Activated T-helper 1 cell treated with anti-CD3 and anti-CD28 coated beads, Interleukin-12 subunit alpha, Interleukin-12 subunit beta, Interleukin-2, Interleukin-4 antibody, amounts not matched to agents 30 ng/mL and 10 ng/mL and 1 ng/mL, durations not matched to agents 14 hours and 24 hours and 36 hours (primary cell): ENCODE measurements around the gene NFIX. TPM values are rescaled to one million over a fixed set of nuclear protein-coding genes. Genes with fewer than 3 reads are reported as not detected.

Source experiments
- DNase-seq: peaks from one replicate; pipeline ENCODE4 v3.0.0; 2021; ENCODE audit warnings: low spot score
- H3K27ac Mint-ChIP-seq: one replicate; pipeline ENCODE4 v1.8.0; 2021; ENCODE audit warnings: mild to moderate bottlenecking, mixed read lengths
- H3K27me3 Mint-ChIP-seq: one replicate; pipeline ENCODE4 v1.8.0; 2022; ENCODE audit warnings: mild to moderate bottlenecking, moderate library complexity, mixed read lengths; ENCODE audit not compliant: insufficient read depth
- H3K36me3 Mint-ChIP-seq: one replicate; pipeline ENCODE4 v1.8.0; 2021; ENCODE audit warnings: low read depth, mixed read lengths
- H3K4me1 Mint-ChIP-seq: one replicate; pipeline ENCODE4 v1.8.0; 2021; ENCODE audit warnings: low read depth, mixed read lengths
- H3K4me3 Mint-ChIP-seq: one replicate; pipeline ENCODE4 v1.8.0; 2021; ENCODE audit warnings: mild to moderate bottlenecking, moderate library complexity, mixed read lengths
- H3K9me3 Mint-ChIP-seq: one replicate; pipeline ENCODE4 v1.8.0; 2021; ENCODE audit warnings: mixed read lengths
- intact Hi-C: fragments of 100-400 bp; cut with micrococcal nuclease; formaldehyde crosslinking; loops from one replicate; pipeline ENCODE4 v1.15.1; 2024
- total RNA-seq: library from RNA; stranded (reverse); gene quantifications from 2 replicates; pipeline ENCODE4 v1.2.3, GENCODE V29; 2022

Gene NFIX
- total RNA-seq, 1 donor from 2014 or later = 8.0 TPM

- H3K36me3 Mint-ChIP-seq = peaks cover 1% of the 10 kb centered on the region
- no peaks in the 10 kb centered on the region for H3K9me3 Mint-ChIP-seq
- H3K27me3 Mint-ChIP-seq = peaks cover 21% of the 10 kb centered on the region
- DNase-seq = no peak
- H3K27ac Mint-ChIP-seq = no peak overlapping the region
- intact Hi-C loops = loop anchor here (1.0 kb wide), 1 partner anchor 116 kb away; no protein-coding TSS in a partner anchor
- H3K4me1 Mint-ChIP-seq = peaks cover 12% of the 10 kb centered on the region
- H3K4me3 Mint-ChIP-seq = no peak overlapping the region
Observed at GRCh38 chr19:13094106-13094504, 98.8 kb downstream of the NFIX start.

DNA sequence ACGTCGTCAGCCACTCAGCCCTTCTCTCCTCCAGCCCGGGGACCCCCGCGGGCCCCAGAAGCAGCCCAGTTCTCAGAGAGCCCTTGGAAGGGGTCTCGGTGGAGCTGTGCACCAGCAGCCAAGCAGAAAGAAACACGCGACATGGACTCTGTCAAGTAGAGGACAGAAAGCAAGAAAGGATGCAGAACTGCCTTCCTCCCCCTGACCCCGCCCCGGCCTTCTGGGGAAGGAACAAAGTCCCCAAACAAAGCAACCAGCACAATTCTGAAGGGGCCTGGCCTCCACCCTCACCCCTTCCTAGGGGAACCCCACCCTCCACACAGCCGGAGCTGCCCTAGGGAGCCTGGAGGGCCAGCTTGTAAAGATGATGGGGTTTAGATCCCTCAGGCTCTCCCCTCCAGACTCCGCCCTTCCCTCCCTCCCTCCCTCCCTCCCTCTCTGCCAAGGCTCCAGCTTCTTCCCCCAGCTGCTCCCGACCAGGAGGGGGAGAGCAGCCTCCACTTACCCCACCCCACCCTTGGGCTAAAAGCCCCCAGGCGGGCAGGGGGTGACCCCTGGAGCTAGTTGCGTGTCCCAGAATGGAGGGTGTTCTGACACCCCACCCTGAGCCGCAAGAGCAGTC, 99.6 kb downstream of the NFIX start:
- H3K4me3 Mint-ChIP-seq = no peak overlapping the region
- H3K36me3 Mint-ChIP-seq = peaks cover 2% of the 10 kb centered on the region
- H3K27ac Mint-ChIP-seq = no peak overlapping the region
- peaks cover 22% of the 10 kb centered on the region for H3K27me3 Mint-ChIP-seq
- no peaks in the 10 kb centered on the region for H3K9me3 Mint-ChIP-seq
- intact Hi-C loops = loop anchor here (1.0 to 5.0 kb wide), 2 partner anchors 117 to 258 kb away; partner anchors contain the start of gene MAST1
- no peak for DNase-seq
- H3K4me1 Mint-ChIP-seq = peaks cover 15% of the 10 kb centered on the region

- Mint-ChIP-seq H3K27me3 (peaks cover 22% of the 10 kb centered on the region), H3K4me1 (peaks cover 20% of the 10 kb centered on the region), H3K36me3 (peaks cover 6% of the 10 kb centered on the region), H3K4me3 (no peak overlapping the region), H3K27ac (no peak overlapping the region), H3K9me3 (no peaks in the 10 kb centered on the region)
- intact Hi-C loops = loop anchor here (5.0 kb wide), 1 partner anchor 258 kb away; the partner anchor contains the start of gene MAST1
- no peak for DNase-seq
Observed at GRCh38 chr19:13095393-13095784, 100.1 kb downstream of the NFIX start.

GRCh38 chr19:13095934-13096927, 101.0 kb downstream of the NFIX start:
- peaks cover 6% of the 10 kb centered on the region for H3K36me3 Mint-ChIP-seq
- intact Hi-C loops = loop anchor here (5.0 kb wide), 1 partner anchor 259 kb away; the partner anchor contains the start of gene MAST1
- H3K4me3 Mint-ChIP-seq = peak overlapping the region; percentile 71
- peak overlapping the region; percentile 73 for H3K27ac Mint-ChIP-seq
- peaks cover 22% of the 10 kb centered on the region for H3K27me3 Mint-ChIP-seq
- H3K4me1 Mint-ChIP-seq = peaks cover 21% of the 10 kb centered on the region
- no peaks in the 10 kb centered on the region for H3K9me3 Mint-ChIP-seq
- no peak for DNase-seq

DNA sequence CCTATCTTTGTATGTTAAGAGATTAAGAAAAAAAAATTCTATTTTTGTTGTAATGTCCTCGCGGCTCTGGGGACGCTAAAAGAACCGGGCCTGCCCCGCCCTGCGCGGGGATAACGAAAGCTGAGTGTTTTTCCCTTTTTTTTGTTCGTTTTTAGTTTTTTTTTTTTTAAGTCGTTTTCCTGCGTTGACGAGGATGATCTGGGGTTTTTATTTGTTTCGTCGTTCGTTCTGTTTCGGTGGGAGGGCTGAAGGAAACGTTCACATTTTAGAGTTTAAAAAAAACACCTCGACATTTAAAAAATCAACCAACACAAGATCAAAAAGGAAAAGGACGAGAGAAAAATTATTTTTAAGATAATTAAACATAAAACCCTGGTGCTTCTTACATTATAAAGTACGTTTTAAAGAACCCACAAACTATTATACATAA, 101.8 kb downstream of the NFIX start:
- Mint-ChIP-seq H3K27ac (peak overlapping the region; percentile 59), H3K4me1 (peaks cover 21% of the 10 kb centered on the region), H3K4me3 (peak overlapping the region; percentile 72), H3K36me3 (peaks cover 6% of the 10 kb centered on the region), H3K27me3 (peaks cover 22% of the 10 kb centered on the region), H3K9me3 (no peaks in the 10 kb centered on the region)
- DNase-seq = no peak
- intact Hi-C loops = loop anchor here (1.0 to 5.0 kb wide), 2 partner anchors 84 to 260 kb away; partner anchors contain the start of gene MAST1

DNA sequence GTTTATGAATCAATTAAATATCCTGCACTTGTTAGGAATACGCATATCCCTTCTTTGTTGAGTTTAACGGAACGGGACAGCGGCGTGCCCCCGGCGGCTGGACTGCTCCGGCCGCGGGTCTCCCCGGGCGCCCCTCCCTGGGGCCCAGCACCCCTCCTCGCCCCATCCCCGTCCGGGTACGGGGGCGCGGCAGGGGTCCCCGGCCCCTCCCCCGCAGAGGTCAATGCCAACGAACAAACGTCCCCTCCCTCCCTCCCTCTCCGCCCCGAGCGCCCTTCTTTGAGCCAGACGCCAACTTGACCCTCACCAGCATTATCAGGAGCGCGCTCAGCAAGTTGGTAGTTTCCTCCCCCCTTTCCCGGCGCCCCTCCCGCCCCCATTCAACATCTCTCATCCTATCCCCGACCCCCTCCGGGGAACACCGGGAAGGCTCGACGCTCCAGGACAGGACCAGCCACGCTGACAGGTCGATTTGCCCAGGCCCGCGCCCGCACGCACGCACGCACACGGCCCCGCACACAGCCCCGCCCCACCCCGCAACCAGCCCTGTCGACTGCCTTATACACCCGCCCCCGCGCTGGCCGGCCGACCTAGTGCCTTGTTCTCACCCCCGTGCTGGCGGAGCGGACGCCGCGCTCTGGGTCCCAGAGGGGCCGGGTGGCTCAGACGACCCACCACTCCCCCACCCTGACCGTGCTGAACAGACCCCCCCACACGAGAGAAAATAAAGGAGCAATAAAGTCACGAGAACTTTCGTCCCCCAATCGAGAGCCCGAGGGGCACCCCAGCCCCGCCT, 102.4 kb downstream of the NFIX start:
- H3K4me3 Mint-ChIP-seq = peak overlapping the region; percentile 76
- H3K36me3 Mint-ChIP-seq = peaks cover 6% of the 10 kb centered on the region
- intact Hi-C loops = loop anchor here (1.0 to 5.0 kb wide), 2 partner anchors 84 to 260 kb away; partner anchors contain the start of gene MAST1
- peaks cover 22% of the 10 kb centered on the region for H3K27me3 Mint-ChIP-seq
- no peaks in the 10 kb centered on the region for H3K9me3 Mint-ChIP-seq
- no peak overlapping the region for H3K27ac Mint-ChIP-seq
- DNase-seq = no peak
- peaks cover 21% of the 10 kb centered on the region for H3K4me1 Mint-ChIP-seq

DNA sequence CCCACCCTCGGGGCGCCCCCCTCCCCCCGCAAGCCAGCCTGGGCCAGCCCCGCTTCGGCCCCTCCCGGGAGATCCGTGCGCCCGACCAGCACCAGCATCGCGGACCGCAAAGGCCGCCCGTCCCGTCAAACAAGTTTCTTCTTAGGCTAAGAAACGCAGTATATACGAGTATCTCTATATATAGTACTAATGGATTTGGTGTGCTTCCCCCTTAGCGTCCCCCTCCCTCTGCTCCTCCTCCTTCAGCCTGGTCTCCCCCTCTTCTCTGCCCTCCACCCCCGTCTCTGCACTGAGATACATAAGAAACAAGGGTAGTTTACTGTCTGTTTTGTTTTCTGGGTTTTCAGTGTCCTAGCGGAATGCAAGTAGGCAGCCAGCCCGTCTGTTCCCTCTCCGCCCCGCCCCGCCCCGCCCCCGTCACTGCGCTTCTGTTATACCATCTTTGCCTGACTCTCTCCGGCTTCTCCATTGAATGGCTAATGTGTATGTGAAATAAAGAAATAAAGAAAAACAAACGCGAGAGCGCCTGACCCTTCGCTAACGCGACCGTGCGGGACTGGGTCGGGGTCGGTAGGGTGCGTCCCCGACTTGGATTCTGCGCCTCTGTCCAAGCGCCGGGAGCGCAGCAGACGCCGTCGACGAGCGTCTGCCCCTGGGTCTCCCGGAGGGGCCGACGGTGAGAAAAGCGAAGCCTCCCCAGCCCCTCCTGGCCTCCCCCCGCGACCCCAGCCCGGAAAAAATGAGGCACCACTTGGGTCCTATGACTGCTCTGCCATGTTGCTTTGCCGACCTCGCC, 103.2 kb downstream of the NFIX start:
- Mint-ChIP-seq H3K4me1 (peaks cover 21% of the 10 kb centered on the region), H3K4me3 (peak overlapping the region; percentile 76), H3K36me3 (peaks cover 6% of the 10 kb centered on the region), H3K27ac (peak overlapping the region; percentile 81), H3K27me3 (peaks cover 22% of the 10 kb centered on the region), H3K9me3 (no peaks in the 10 kb centered on the region)
- intact Hi-C loops = loop anchor here (5.0 kb wide), 1 partner anchor 261 kb away; the partner anchor contains the start of gene MAST1
- DNase-seq = no peak

DNA sequence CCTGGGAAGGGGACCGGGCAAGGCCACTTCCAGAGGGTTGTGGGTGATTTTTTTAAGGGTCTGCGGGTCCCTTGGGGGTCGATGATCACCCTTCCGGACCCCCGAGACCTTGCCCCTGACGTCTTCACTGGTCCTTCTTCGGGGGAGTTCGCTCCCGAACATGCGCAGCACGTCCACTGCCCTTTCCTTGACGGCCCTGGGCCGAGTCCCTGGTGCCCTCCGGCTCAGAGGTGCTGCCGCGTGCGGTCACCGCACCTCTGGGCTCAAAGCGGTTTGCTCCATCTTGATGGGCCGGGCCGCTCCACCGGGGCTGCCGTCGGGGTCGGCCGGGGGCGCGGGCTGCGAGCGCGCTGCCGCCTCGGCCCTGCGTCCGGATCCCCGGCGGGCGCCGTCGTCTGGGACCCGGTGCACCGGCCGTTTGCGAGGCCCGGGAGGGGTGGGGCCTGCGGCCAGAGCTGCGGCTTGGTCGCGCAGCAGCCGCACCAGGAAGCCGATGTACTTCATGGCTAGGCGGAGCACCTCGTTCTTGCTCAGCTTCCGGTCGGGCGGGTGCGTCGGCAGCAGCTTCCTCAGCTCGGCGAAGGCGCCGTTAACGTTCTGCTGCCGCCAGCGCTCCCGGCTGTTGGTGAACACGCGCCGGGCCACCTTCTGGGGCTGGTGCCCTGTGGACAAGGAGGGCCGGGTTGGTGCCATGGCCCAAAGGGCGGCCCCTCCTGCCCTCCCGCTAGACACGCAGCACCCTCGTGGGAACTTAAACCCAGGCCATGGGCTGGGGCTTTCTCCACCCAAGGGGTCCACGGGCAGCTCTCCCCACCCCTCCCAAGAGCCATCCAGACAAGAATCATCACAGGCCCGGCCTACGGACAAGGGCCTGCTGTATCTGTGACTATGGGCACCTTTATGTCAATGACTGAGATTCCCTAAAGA, 104.1 kb downstream of the NFIX start:
- DNase-seq = peak; percentile 76
- H3K36me3 Mint-ChIP-seq = peaks cover 6% of the 10 kb centered on the region
- intact Hi-C loops = loop anchor here (5.0 kb wide), 1 partner anchor 262 kb away; the partner anchor contains the start of gene MAST1
- H3K27me3 Mint-ChIP-seq = peaks cover 19% of the 10 kb centered on the region
- H3K4me3 Mint-ChIP-seq = peak overlapping the region; percentile 76
- peaks cover 21% of the 10 kb centered on the region for H3K4me1 Mint-ChIP-seq
- no peaks in the 10 kb centered on the region for H3K9me3 Mint-ChIP-seq
- H3K27ac Mint-ChIP-seq = peak overlapping the region; percentile 95

DNA sequence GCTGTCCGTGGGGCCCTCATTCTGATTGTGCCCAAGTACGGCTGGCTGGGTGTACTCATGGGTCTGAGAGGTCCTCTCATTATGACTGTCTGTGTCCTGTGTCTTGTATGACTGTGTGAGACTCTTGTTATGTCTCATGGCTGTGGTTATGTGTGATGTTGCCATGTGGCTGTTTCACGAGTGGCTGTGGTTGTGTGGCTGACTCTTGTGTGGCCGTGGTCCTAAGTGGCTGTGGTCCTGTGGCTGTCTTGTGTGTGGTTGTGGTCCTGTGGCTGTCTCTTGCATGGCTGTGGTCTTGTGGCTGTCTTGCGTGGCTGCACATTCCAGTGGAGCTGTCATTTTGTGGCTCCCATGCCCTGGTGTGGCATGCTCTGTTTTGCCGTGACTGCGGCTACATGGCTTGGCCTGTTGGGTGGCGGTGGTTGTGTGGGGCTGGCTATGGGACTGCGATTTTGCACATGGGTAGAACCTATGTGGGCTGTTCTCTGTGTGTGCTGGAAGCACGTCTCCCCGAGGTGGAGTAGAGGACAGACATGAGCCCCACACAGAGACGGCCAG, 104.8 kb downstream of the NFIX start:
- peak; percentile 72 for DNase-seq
- Mint-ChIP-seq H3K4me1 (peaks cover 29% of the 10 kb centered on the region), H3K27me3 (peaks cover 16% of the 10 kb centered on the region), H3K4me3 (peak overlapping the region; percentile 68), H3K36me3 (peaks cover 9% of the 10 kb centered on the region), H3K27ac (peak overlapping the region; percentile 95), H3K9me3 (no peaks in the 10 kb centered on the region)
- intact Hi-C loops = loop anchor here (1.0 kb wide), 2 partner anchors 16 to 32 kb away; partner anchors contain the start of gene TRMT1

GRCh38 chr19:13100841-13101589, 105.7 kb downstream of the NFIX start:
- peaks cover 25% of the 10 kb centered on the region for H3K4me1 Mint-ChIP-seq
- no peaks in the 10 kb centered on the region for H3K9me3 Mint-ChIP-seq
- peaks cover 15% of the 10 kb centered on the region for H3K27me3 Mint-ChIP-seq
- H3K27ac Mint-ChIP-seq = no peak overlapping the region
- H3K36me3 Mint-ChIP-seq = peaks cover 9% of the 10 kb centered on the region
- DNase-seq = no peak
- intact Hi-C loops = loop anchor here (1.0 kb wide), 2 partner anchors 15 to 31 kb away; partner anchors contain the start of gene TRMT1
- peak overlapping the region; percentile 66 for H3K4me3 Mint-ChIP-seq
